Daoy (cell line): ENCODE measurements around the gene PITPNM3. TPM values are rescaled to one million over a fixed set of nuclear protein-coding genes. Genes with fewer than 3 reads are reported as not detected.

Source experiments
- DNase-seq: peaks from one replicate; pipeline ENCODE4 v3.0.0-alpha.2; 2015; ENCODE audit warnings: low read depth
- total RNA-seq: library from RNA; depleted of rRNA; stranded (reverse); fragments of >200 nt; shearing (Covaris generic); gene quantifications from 2 replicates; pipeline ENCODE4 v1.2.3, GENCODE V29; 2014; rRNA removed

Gene PITPNM3
- total RNA-seq, 1 experiment from 2014 or later: 0.51 TPM

- peak; percentile 56 for DNase-seq
These were observed 143.3 kb downstream of the PITPNM3 start for GRCh38 chr17:6413065-6413464.

- no peak for DNase-seq
These were observed 147.6 kb downstream of the PITPNM3 start for GRCh38 chr17:6408735-6409134.

- no peak for DNase-seq
These were observed 148.1 kb downstream of the PITPNM3 start for GRCh38 chr17:6408276-6408675.

DNA sequence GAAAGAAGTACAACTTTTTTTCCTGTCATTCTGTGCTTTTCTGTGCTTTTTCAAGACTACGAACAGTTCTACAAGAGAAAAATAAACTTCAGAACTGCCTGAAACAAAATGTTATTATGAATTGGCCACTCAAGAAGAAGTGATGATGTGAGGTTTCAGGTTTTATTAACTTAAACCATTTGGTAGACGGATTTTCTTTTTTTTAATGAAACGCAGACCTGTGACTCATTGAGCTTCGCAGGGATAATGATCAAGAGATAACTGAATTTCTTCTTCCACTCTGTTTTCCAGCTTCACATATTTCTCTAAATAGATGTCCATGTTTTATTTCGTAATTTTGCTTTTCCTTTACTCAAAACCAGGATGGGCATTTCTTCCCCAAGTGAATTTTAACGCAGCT is 154.1 kb downstream of the PITPNM3 start:
- no peak for DNase-seq

Other genes with a start within 250 kb of the PITPNM3 start
- not detected in 2 replicates for gene AIPL1, start 121.4 kb downstream of the PITPNM3 start, total RNA-seq
- gene PIMREG, start 112.1 kb downstream of the PITPNM3 start, total RNA-seq: 70.6 and 108 TPM in 2 replicates
- gene KIAA0753, start 84.2 kb upstream of the PITPNM3 start, total RNA-seq: 16.1 and 18.4 TPM in 2 replicates
- gene TXNDC17, start 84.5 kb upstream of the PITPNM3 start, total RNA-seq: 258 and 269 TPM in 2 replicates
- gene MED31, start 95.0 kb upstream of the PITPNM3 start, total RNA-seq: 32.0 and 36.5 TPM in 2 replicates
- gene C17orf100, start 95.2 kb upstream of the PITPNM3 start, total RNA-seq: 0.06 and 0.71 TPM in 2 replicates
- gene SLC13A5, start 156.8 kb upstream of the PITPNM3 start, total RNA-seq: not detected in 2 replicates
- 7.5 and 13.7 TPM in 2 replicates for gene XAF1, start 199.5 kb upstream of the PITPNM3 start, total RNA-seq
- 0.12 and 3.0 TPM in 2 replicates for gene FBXO39, start 219.7 kb upstream of the PITPNM3 start, total RNA-seq